ENCODE measurements around the gene ZNF862.

GRCh38 chr7:149823631-149824199 lies 14.5 kb upstream of the ZNF862 start:
- TF ChIP-seq ISL1 (CRISPR knock-in tag; IDR thresholded peaks at IDR 0.05): no peak
- TF ChIP-seq ARNTL (CRISPR knock-in tag; IDR thresholded peaks at IDR 0.05; ENCODE audit: borderline replicate concordance, low read depth): no peak
- TF ChIP-seq TCF4 (CRISPR knock-in tag; IDR thresholded peaks at IDR 0.05; ENCODE audit: borderline replicate concordance): no peak
- TF ChIP-seq PATZ1 (CRISPR knock-in tag; IDR thresholded peaks at IDR 0.05; ENCODE audit: borderline replicate concordance): no peak
- TF ChIP-seq ZFP3 (CRISPR knock-in tag; IDR thresholded peaks at IDR 0.05): no peak

All from SK-N-SH treated with all-trans-retinoic acid at 6 μM for 48 hours (cell line).